ENCODE data around the gene PRKAG3.
"Not testable (repeated sequence)": the region's sequence is repeated elsewhere in the genome, so short reads cannot be mapped to it uniquely, and the experiment has no call there.

The PRKAG3 gene

GRCh38 chr2:218776488-218776887, 55.1 kb downstream of the PRKAG3 start:
- Mint-ChIP-seq H3K4me3 (no peak overlapping the region), H3K4me1 (no peaks in the 10 kb centered on the region), H3K36me3 (peaks cover 61% of the 10 kb centered on the region), H3K9me3 (peaks cover 11% of the 10 kb centered on the region), H3K27ac (no peak overlapping the region), H3K27me3 (peaks cover 20% of the 10 kb centered on the region)
- ATAC-seq, result no peak

- Mint-ChIP-seq H3K4me1 (no peaks in the 10 kb centered on the region), H3K4me3 (no peak overlapping the region), H3K27me3 (no peaks in the 10 kb centered on the region), H3K27ac (no peak overlapping the region), H3K36me3 (peaks cover 81% of the 10 kb centered on the region), H3K9me3 (peaks cover 13% of the 10 kb centered on the region)
- no peak for ATAC-seq
Observed at GRCh38 chr2:218773881-218774280, 57.7 kb downstream of the PRKAG3 start.

DNA sequence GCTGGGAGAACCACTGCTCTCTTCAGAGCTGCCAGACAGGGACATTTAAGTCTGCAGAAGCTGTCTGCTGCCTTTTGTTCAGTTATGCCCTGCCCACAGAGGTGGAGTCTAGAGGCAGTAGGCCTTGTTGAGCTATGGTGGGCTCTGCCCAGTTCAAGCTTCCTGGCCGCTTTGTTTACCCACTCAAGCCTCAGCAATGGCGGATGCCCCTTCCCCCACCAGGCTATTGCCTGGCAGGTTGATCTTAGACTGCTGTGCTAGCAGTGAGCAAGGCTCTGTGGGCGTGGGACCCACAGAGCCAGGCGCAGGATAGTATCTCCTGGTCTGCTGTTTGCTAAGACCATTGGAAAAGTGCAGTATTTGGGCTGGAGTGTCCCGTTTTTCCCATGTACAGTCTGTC, 58.8 kb downstream of the PRKAG3 start:
- H3K36me3 Mint-ChIP-seq, result peaks cover 80% of the 10 kb centered on the region

More for the DNA sequence above, 58.8 kb downstream of the PRKAG3 start:
- not testable (repeated sequence) for H3K4me1 Mint-ChIP-seq, H3K27me3 Mint-ChIP-seq, ATAC-seq, H3K4me3 Mint-ChIP-seq, H3K27ac Mint-ChIP-seq
- H3K9me3 Mint-ChIP-seq, result peaks cover 13% of the 10 kb centered on the region

All from stimulated activated memory B cell treated with anti-CD40 and anti-IgM and Interleukin-4, amounts not matched to agents 10 μg/mL and 1 μg/mL and 100 μg/mL, for 72 hours (primary cell).